Panc1 (cell line): ENCODE data around the gene FGL2.

Source experiments
- CTCF ChIP-seq: fragments of 450-650 bp; IDR thresholded peaks from 2 replicates; pipeline ENCODE4 v1.5.1; 2017; ENCODE audit warnings: mild to moderate bottlenecking
- POLR2AphosphoS5 ChIP-seq: IDR thresholded peaks from 2 replicates; pipeline ENCODE4 v1.6.1; 2012; ENCODE audit warnings: mild to moderate bottlenecking, low read depth, low read length, moderate library complexity
- TCF7L2 ChIP-seq: IDR thresholded peaks from 2 replicates; pipeline ENCODE4 v1.6.1; 2011; ENCODE audit warnings: mild to moderate bottlenecking, low read depth, low read length, inconsistent platforms

- TF ChIP-seq CTCF (no peak), TCF7L2 (no peak), POLR2AphosphoS5 (no peak)
Measured at GRCh38 chr7:77217474-77218185, 18.0 kb upstream of the FGL2 start.
